HG02798 (cell line): Measurements from ENCODE around the gene RNF113B.

ENCODE experiments used
- ATAC-seq: cut with Tn5 transposase; IDR thresholded peaks from one replicate; pipeline ENCODE4 v1.9.1; 2021; ENCODE audit warnings: mild to moderate bottlenecking; ENCODE audit not compliant: unreplicated experiment, poor library complexity

Gene RNF113B

GRCh38 chr13:98176777-98177608, at the start of gene RNF113B:
Gene RNF113B (minus strand): TSS chr13:98177269. CDS start chr13:98177236, 33 bp downstream.
- ATAC-seq, result no peak

GRCh38 chr13:98226496-98226895, 49.4 kb upstream of the RNF113B start:
- ATAC-seq, result no peak

GRCh38 chr13:98225036-98225940, 48.2 kb upstream of the RNF113B start:
- no peak for ATAC-seq

GRCh38 chr13:98224557-98224956, 47.5 kb upstream of the RNF113B start:
- ATAC-seq, result no peak

- ATAC-seq, result no peak
Measured at GRCh38 chr13:98223741-98224140, 46.7 kb upstream of the RNF113B start.

- ATAC-seq, result no peak
Measured at GRCh38 chr13:98222816-98223215, 45.7 kb upstream of the RNF113B start.

- no peak for ATAC-seq
Measured at GRCh38 chr13:98222081-98222554, 45.0 kb upstream of the RNF113B start.

- ATAC-seq, result no peak
Measured at GRCh38 chr13:98221234-98221633, 44.2 kb upstream of the RNF113B start.

GRCh38 chr13:98220271-98220791, 43.3 kb upstream of the RNF113B start:
- no peak for ATAC-seq

GRCh38 chr13:98219685-98220084, 42.6 kb upstream of the RNF113B start:
- ATAC-seq, result no peak

- ATAC-seq, result no peak
Measured at GRCh38 chr13:98217597-98217996, 40.5 kb upstream of the RNF113B start.

- peak; percentile 50 for ATAC-seq
Measured at GRCh38 chr13:98216711-98217285, 39.7 kb upstream of the RNF113B start.

GRCh38 chr13:98216135-98216565, 39.1 kb upstream of the RNF113B start:
- no peak for ATAC-seq

- no peak for ATAC-seq
Measured at GRCh38 chr13:98215508-98215907, 38.4 kb upstream of the RNF113B start.

- ATAC-seq, result no peak
Measured at GRCh38 chr13:98214707-98215106, 37.6 kb upstream of the RNF113B start.

- ATAC-seq, result no peak
Measured at GRCh38 chr13:98214008-98214643, 37.1 kb upstream of the RNF113B start.

GRCh38 chr13:98213354-98213753, 36.3 kb upstream of the RNF113B start:
- ATAC-seq, result no peak

GRCh38 chr13:98212763-98213162, 35.7 kb upstream of the RNF113B start:
- ATAC-seq, result no peak

- no peak for ATAC-seq
Measured at GRCh38 chr13:98208606-98209005, 31.5 kb upstream of the RNF113B start.

GRCh38 chr13:98207416-98207815, 30.3 kb upstream of the RNF113B start:
- no peak for ATAC-seq
